ENCODE results near the gene PIGW. TPM values are rescaled to one million over a fixed set of nuclear protein-coding genes. Genes with fewer than 3 reads are reported as not detected.

PIGW gene
- total RNA-seq, 1 experiment from 2014 or later, result 30.9 TPM

GRCh38 chr17:36509272-36509985 lies 25.4 kb upstream of the PIGW start:
- H3K27me3 Mint-ChIP-seq (ENCODE audit: insufficient read depth, unreplicated experiment), result no peaks in the 10 kb centered on the region
- ChIA-PET POLR2A (no interaction called here), CTCF (no interaction called here)
- H3K4me1 Mint-ChIP-seq (ENCODE audit: low read depth, unreplicated experiment), result no peaks in the 10 kb centered on the region
- TF ChIP-seq CTCF (IDR thresholded peaks at IDR 0.05; ENCODE audit: insufficient read depth in 1 of 2, low read depth in 1 of 2, low read length in 1 of 2, severe bottlenecking in 1 of 2, unreplicated experiment in 1 of 2), result no peak
- Histone ChIP-seq H3K27me3 (replicated peaks; ENCODE audit: control insufficient read depth, insufficient read depth, low read length) (no peaks in the 10 kb centered on the region), H3K4me3 (ENCODE audit: low read depth, low read length) (no peak overlapping the region), H3K9me3 (no peaks in the 10 kb centered on the region), H3K36me3 (ENCODE audit: control insufficient read depth, insufficient read depth, low read length) (peaks cover 1% of the 10 kb centered on the region), H3K4me1 (no peaks in the 10 kb centered on the region)
- H3K4me3 Mint-ChIP-seq (ENCODE audit: unreplicated experiment), result no peak overlapping the region
- H3K9me3 Mint-ChIP-seq (ENCODE audit: unreplicated experiment), result no peaks in the 10 kb centered on the region
- no peak for DNase-seq
- intact Hi-C loops (cut with micrococcal nuclease; ENCODE audit: unreplicated experiment), result no loop called here
- no TSS peak for BruUV-seq (replicated peaks)
- peaks cover 76% of the 10 kb centered on the region for H3K36me3 Mint-ChIP-seq (ENCODE audit: insufficient read depth, unreplicated experiment)
- peak overlapping the region; percentile 31 for H3K27ac Mint-ChIP-seq (ENCODE audit: unreplicated experiment)

GRCh38 chr17:36510636-36511035 lies 24.2 kb upstream of the PIGW start:
- Mint-ChIP-seq H3K4me3 (ENCODE audit: unreplicated experiment) (no peak overlapping the region), H3K4me1 (ENCODE audit: low read depth, unreplicated experiment) (no peaks in the 10 kb centered on the region), H3K27me3 (ENCODE audit: insufficient read depth, unreplicated experiment) (no peaks in the 10 kb centered on the region), H3K36me3 (ENCODE audit: insufficient read depth, unreplicated experiment) (peaks cover 75% of the 10 kb centered on the region), H3K9me3 (ENCODE audit: unreplicated experiment) (no peaks in the 10 kb centered on the region), H3K27ac (ENCODE audit: unreplicated experiment) (peak overlapping the region; percentile 35)
- peak in 1 of 2 experiments; percentile 26 for DNase-seq
- intact Hi-C loops (cut with micrococcal nuclease; ENCODE audit: unreplicated experiment), result no loop called here
- CTCF ChIA-PET, result no interaction called here
- no TSS peak for BruUV-seq (replicated peaks)
- no peak for TF ChIP-seq CTCF (IDR thresholded peaks at IDR 0.05; ENCODE audit: insufficient read depth in 1 of 2, low read depth in 1 of 2, low read length in 1 of 2, severe bottlenecking in 1 of 2, unreplicated experiment in 1 of 2)
- H3K36me3 ChIP-seq (ENCODE audit: control insufficient read depth, insufficient read depth, low read length), result peaks cover 1% of the 10 kb centered on the region
- POLR2A ChIA-PET, result no interaction called here
- H3K4me3 ChIP-seq (ENCODE audit: low read depth, low read length), result no peak overlapping the region
- no peaks in the 10 kb centered on the region for H3K4me1 ChIP-seq
- no peaks in the 10 kb centered on the region for H3K27me3 ChIP-seq (replicated peaks; ENCODE audit: control insufficient read depth, insufficient read depth, low read length)
- H3K9me3 ChIP-seq, result no peaks in the 10 kb centered on the region

- Mint-ChIP-seq H3K27ac (ENCODE audit: unreplicated experiment) (no peak overlapping the region), H3K4me3 (ENCODE audit: unreplicated experiment) (no peak overlapping the region), H3K9me3 (ENCODE audit: unreplicated experiment) (no peaks in the 10 kb centered on the region), H3K36me3 (ENCODE audit: insufficient read depth, unreplicated experiment) (peaks cover 71% of the 10 kb centered on the region), H3K27me3 (ENCODE audit: insufficient read depth, unreplicated experiment) (no peaks in the 10 kb centered on the region), H3K4me1 (ENCODE audit: low read depth, unreplicated experiment) (no peaks in the 10 kb centered on the region)
- BruUV-seq (replicated peaks), result no TSS peak
- CTCF ChIA-PET, result no interaction called here
- no peak overlapping the region for H3K4me3 ChIP-seq (ENCODE audit: low read depth, low read length)
- POLR2A ChIA-PET, result no interaction called here
- no peaks in the 10 kb centered on the region for H3K9me3 ChIP-seq
- H3K27me3 ChIP-seq (replicated peaks; ENCODE audit: control insufficient read depth, insufficient read depth, low read length), result no peaks in the 10 kb centered on the region
- H3K36me3 ChIP-seq (ENCODE audit: control insufficient read depth, insufficient read depth, low read length), result peaks cover 1% of the 10 kb centered on the region
- no peak for TF ChIP-seq CTCF (IDR thresholded peaks at IDR 0.05; ENCODE audit: insufficient read depth in 1 of 2, low read depth in 1 of 2, low read length in 1 of 2, severe bottlenecking in 1 of 2, unreplicated experiment in 1 of 2)
- intact Hi-C loops (cut with micrococcal nuclease; ENCODE audit: unreplicated experiment), result no loop called here
- no peak for DNase-seq
- no peaks in the 10 kb centered on the region for H3K4me1 ChIP-seq
Measured at GRCh38 chr17:36511216-36511615, 23.6 kb upstream of the PIGW start.

Data from Caco-2 (cell line).